Stimulated activated CD8-positive, alpha-beta memory T cell treated with anti-CD3 and anti-CD28 coated beads, Interleukin-15, amount 100 ng/mL, for 1 hour (primary cell): ENCODE measurements around the gene MRM2.
"Not testable (repeated sequence)": the region's sequence is repeated elsewhere in the genome, so short reads cannot be mapped to it uniquely, and the experiment has no call there.

Experiments
- DNase-seq: peaks from one replicate; pipeline ENCODE4 v3.0.0-alpha.2; 2020; ENCODE audit warnings: low read depth

MRM2 gene

GRCh38 chr7:2241580-2242540 lies at the start of gene MRM2, which contains the start of gene NUDT1:
Gene MRM2 (minus strand): TSS chr7:2242205. CDS start chr7:2242169, 36 bp downstream.
Gene NUDT1 (plus strand): TSS chr7:2242226. CDS start chr7:2244575, 2,349 bp downstream.
- DNase-seq: peak; percentile 32

GRCh38 chr7:2290877-2291276 lies 48.9 kb upstream of the MRM2 start:
- DNase-seq: no peak

- no peak for DNase-seq
Observed at GRCh38 chr7:2289621-2290020, 47.6 kb upstream of the MRM2 start.

GRCh38 chr7:2289111-2289586 lies 47.1 kb upstream of the MRM2 start:
- no peak for DNase-seq

GRCh38 chr7:2288503-2288902 lies 46.5 kb upstream of the MRM2 start:
- no peak for DNase-seq

- no peak for DNase-seq
Observed at GRCh38 chr7:2287745-2288144, 45.7 kb upstream of the MRM2 start.

- DNase-seq: no peak
Observed at GRCh38 chr7:2283074-2283473, 41.1 kb upstream of the MRM2 start.

- no peak for DNase-seq
Observed at GRCh38 chr7:2282185-2282751, 40.3 kb upstream of the MRM2 start.

- DNase-seq: no peak
Observed at GRCh38 chr7:2281541-2281940, 39.5 kb upstream of the MRM2 start.

- no peak for DNase-seq
Observed at GRCh38 chr7:2280424-2280823, 38.4 kb upstream of the MRM2 start.

GRCh38 chr7:2279896-2280295 lies 37.9 kb upstream of the MRM2 start:
- DNase-seq: no peak

- no peak for DNase-seq
Observed at GRCh38 chr7:2278026-2278425, 36.0 kb upstream of the MRM2 start.

- DNase-seq: no peak
Observed at GRCh38 chr7:2276107-2276506, 34.1 kb upstream of the MRM2 start.

GRCh38 chr7:2275101-2275500 lies 33.1 kb upstream of the MRM2 start:
- DNase-seq: no peak

- DNase-seq: no peak
Observed at GRCh38 chr7:2274666-2275065, 32.7 kb upstream of the MRM2 start.

- DNase-seq: no peak
Observed at GRCh38 chr7:2273866-2274265, 31.9 kb upstream of the MRM2 start.

- no peak for DNase-seq
Observed at GRCh38 chr7:2272031-2272430, 30.0 kb upstream of the MRM2 start.

GRCh38 chr7:2271273-2272026 lies 29.4 kb upstream of the MRM2 start:
- DNase-seq: no peak

- no peak for DNase-seq
Observed at GRCh38 chr7:2270495-2270894, 28.5 kb upstream of the MRM2 start.

GRCh38 chr7:2269991-2270460 lies 28.0 kb upstream of the MRM2 start:
- DNase-seq: no peak

- not testable (repeated sequence) for DNase-seq
Observed at GRCh38 chr7:2269089-2269990, 27.3 kb upstream of the MRM2 start.
